Neural cell (in vitro differentiated cells): ENCODE data around the gene LIMS2.

ENCODE experiments used
- CTCF ChIP-seq: fragments of 450-650 bp; IDR thresholded peaks from 2 replicates; pipeline ENCODE4 v1.5.1; 2014; ENCODE audit warnings: antibody characterized with exemption, mild to moderate bottlenecking, moderate library complexity; ENCODE audit not compliant: poor library complexity, severe bottlenecking
- MXI1 ChIP-seq: fragments of 450-650 bp; conservative IDR thresholded peaks from 2 replicates; pipeline ENCODE4 v1.6.1; 2014; ENCODE audit warnings: antibody characterized with exemption, mild to moderate bottlenecking; ENCODE audit not compliant: poor library complexity, severe bottlenecking

GRCh38 chr2:127656569-127657231 is 18.6 kb downstream of the LIMS2 start:
- TF ChIP-seq MXI1 (no peak), CTCF (no peak)
